GM12891 (cell line): ENCODE data around the gene TANC2.

Source experiments
- PAX5 ChIP-seq: IDR thresholded peaks from 2 replicates; pipeline ENCODE4 v1.6.1; 2011; ENCODE audit warnings: low read length, moderate library complexity, mild to moderate bottlenecking; ENCODE audit not compliant: insufficient read depth, severe bottlenecking
- POLR2A ChIP-seq: IDR thresholded peaks from 2 replicates; pipeline ENCODE4 v1.6.1; 2011; ENCODE audit warnings: low read depth, low read length, control low read depth
- POLR2AphosphoS5 ChIP-seq: IDR thresholded peaks from 2 replicates; pipeline ENCODE4 v1.6.1; 2011; ENCODE audit warnings: low read depth, low read length, control low read depth
- POU2F2 ChIP-seq: IDR thresholded peaks from 2 replicates; pipeline ENCODE4 v1.6.1; 2011; ENCODE audit warnings: low read depth, mild to moderate bottlenecking, control low read depth, low read length, moderate library complexity
- SPI1 ChIP-seq: IDR thresholded peaks from 2 replicates; pipeline ENCODE4 v1.6.1; 2011; ENCODE audit warnings: low read depth, low read length, control low read depth
- TAF1 ChIP-seq: IDR thresholded peaks from 2 replicates; pipeline ENCODE4 v1.6.1; 2011; ENCODE audit warnings: low read depth, low read length, control low read depth

- TF ChIP-seq POLR2AphosphoS5, result no peak
- no peak for TF ChIP-seq POLR2A
- no peak for TF ChIP-seq TAF1
- no peak for TF ChIP-seq SPI1
- TF ChIP-seq PAX5, result no peak
- TF ChIP-seq POU2F2, result no peak
These were observed 32.1 kb downstream of the TANC2 start for GRCh38 chr17:62998166-62998565.
